NCI-H2227 treated with DMSO at 0.1 percent for 48 hours (cell line): ENCODE results near the gene SYNRG.

Experiments used
- DNase-seq: peaks from one replicate; lab custom pipeline; 2025; lab: John Stamatoyannopoulos, UW

SYNRG gene

GRCh38 chr17:37476431-37477120 lies 132.6 kb downstream of the SYNRG start:
- no peak for DNase-seq

- no peak for DNase-seq
Observed at GRCh38 chr17:37475731-37476420, 133.3 kb downstream of the SYNRG start.

- no peak for DNase-seq
Observed at GRCh38 chr17:37470181-37470580, 139.0 kb downstream of the SYNRG start.

GRCh38 chr17:37466471-37466870 lies 142.7 kb downstream of the SYNRG start:
- DNase-seq: no peak

DNA sequence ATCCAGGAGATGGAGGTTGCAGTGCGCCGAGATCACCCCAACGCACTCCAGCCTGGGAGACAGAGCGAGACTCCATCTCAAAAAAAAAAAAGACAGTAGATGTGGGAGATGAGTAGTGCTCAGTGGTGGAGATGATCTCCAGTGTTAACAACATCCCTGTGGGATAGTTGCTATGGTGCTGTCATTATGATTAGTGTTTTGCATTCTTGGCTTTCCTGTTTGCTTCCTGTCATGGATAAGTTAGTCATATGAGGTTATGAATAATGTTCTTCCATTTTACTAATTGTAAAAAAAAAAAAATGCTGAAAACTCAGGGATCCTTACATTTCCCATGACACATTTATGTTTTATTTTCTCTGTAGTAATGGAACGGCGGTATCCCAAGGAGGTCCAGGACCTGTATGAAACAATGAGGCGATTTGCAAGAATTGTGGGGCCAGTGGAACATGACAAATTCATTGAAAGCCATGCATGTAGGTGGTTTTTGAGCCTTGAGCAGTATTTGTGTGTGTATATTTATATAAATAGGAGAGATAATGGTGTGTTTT lies 144.1 kb downstream of the SYNRG start:
- no peak for DNase-seq
